ENCODE data around the gene TMEM80.

TMEM80 gene

GRCh38 chr11:699753-700152 is 4.1 kb downstream of the TMEM80 start:
- no peak for DNase-seq (ENCODE audit: low spot score)

- no peak for DNase-seq (ENCODE audit: low spot score)
Observed at GRCh38 chr11:701741-702461, 6.3 kb downstream of the TMEM80 start.

DNA sequence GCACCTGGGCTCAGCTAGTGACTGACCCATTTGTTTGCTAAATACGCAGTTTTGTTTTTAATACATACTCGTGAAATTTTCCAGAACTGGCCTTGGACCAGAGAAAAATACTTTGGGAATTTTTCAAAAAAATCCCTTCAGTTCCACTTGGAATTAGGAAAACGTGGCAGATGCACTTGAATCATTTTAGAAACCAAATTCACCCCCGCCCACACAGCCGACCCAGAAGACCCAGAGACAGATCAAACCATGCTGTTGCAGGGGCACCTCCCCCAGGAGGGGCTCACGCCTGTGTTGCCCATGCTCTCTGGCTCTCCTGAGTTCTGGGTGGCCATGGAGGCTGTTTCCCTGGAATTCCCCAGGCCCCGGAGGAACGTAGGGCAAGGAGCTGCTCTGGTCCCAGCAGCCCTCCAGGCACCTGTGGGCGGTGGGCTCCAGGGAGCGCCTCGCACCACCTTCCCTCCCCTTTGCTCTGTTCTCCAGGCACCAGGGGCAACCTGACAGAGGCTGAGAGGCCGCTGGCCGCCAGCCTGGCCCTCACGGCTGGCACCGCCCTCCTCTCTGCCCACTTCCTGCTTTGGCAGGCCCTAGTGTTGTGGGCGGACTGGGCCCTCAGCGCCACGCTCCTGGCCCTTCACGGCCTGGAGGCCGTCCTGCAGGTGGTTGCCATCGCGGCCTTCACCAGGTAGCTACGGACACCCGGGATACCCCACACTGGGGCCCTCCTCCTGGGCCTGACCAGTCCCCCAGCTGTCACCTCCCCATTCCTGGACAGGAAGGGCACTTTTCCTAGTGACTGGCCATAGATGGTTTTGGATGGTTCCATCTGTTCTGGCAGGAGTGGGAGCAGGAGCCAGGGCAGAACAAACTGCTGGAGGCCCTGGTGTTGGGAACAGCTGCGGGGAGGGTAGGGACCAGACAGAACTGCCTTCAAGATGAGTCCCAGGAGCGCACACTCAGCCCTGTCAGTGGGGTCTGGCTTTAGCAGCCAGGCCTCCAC is 7.1 kb downstream of the TMEM80 start:
- DNase-seq (ENCODE audit: low spot score) = no peak

DNA sequence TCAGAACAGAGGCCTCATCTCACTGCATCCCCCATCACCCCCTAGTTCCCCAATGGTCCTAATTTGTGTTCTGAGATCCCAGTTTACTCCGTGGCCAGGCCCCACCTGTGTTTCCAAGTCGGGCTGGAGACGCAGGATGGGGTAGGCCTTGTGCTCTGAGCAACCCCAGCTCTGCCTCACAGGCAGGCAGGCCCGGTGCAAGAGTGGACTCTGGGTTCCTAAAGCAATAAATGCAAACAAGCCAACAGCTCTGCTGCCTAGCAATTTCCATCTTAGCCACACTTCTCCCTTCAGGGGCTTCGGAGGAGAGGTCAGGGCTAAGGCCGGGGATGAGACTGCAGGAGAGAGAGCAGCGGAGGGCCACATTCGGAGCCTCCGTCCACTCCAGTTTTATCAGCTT is 7.9 kb downstream of the TMEM80 start:
- no peak for DNase-seq (ENCODE audit: low spot score)

DNA sequence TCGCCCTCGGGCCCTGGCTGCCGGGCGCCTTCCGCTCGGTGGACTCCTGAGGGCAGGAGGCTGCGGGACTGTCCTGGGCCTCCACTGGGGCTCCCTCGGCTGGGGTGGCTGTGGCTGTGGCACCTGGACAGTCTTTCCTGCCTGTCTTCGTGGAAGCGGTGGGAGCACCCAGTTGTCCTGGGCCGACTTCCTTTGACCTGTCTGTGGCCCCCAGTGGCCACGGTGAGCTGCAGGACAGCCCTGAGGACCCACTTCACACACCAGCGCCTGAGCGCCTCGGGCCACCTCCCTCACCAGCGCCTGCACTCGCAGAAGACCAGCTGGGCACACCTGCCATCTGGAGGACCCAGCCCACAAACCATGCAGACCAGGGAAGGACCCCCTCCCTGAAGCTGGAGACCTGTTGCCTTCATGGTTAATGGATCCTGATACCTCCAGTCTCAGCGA is 8.6 kb downstream of the TMEM80 start:
- DNase-seq (ENCODE audit: low spot score) = no peak

DNA sequence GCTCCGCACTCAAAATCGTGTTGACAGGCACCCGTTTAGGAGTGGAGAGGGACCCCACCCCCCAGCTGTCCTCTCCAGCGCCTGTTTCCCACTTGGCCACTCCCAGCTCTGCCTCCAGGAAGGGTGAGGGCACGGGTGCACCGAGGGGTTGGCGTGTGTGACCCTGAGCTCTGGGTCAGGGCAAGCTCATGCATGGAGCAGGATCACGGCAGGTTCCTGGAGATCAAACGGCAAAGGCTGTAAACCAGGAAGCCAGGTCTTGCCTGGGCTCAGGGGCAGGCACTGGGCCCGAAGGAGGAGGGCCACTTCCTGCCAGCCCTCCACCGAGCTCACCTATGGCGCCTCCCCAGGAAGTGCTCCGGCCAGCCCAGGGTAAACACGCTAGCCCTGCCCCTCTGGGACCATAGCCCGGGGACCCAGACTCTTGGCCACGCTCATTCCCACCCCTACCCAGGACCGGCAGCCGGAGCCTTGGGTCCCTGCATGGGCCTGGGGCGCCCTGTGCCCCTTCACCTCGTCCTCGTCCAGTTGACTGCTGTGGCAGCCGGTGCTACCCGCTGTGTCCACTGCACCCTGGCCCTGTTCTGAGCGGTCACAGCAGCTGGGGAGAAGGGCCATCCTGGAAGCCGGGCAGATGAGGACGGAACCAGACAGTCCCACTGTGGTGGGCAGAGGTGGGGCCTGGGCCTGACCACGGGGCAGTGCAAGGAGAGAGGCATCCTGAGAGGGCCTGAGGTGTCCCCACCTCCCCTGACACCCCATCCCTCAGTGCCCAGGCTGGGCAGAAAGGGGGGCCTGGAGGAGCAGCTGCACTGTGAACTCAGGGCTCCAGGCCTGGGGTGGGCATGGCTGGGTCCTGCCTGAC is 9.4 kb downstream of the TMEM80 start:
- DNase-seq (ENCODE audit: low spot score) = no peak

- DNase-seq (ENCODE audit: low spot score) = no peak
Observed at GRCh38 chr11:705646-706438, 10.2 kb downstream of the TMEM80 start, which contains the start of gene EPS8L2. TSS of gene EPS8L2 (plus strand) at chr11:706231. CDS start at chr11:709408, 3,177 bp downstream.

DNA sequence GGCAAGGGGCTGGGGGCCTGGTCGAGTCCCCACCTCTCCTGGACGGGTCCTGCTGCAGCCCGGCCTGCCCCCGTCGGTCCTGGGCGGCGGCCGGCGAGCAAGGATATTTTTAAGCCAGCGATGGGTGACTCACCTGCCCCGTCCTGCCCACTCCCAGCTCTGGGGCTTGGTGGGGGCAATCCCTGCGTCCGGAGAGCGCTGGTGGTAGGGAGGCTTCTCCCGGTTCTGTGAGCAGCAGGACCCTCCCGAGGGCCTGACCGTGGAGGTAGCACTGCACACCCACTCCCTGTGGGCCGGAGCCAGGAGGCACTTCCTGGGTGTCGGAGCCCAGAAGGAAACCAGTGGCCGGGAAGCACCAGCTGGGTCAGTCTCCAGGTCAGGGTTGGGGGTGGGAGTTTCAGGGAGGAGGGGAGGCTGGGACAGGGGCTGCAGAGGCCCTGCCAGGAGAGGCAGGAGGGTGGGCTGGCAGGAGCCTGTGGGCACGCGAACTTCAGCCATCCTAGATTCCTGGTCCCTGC is 10.9 kb downstream of the TMEM80 start:
- no peak for DNase-seq (ENCODE audit: low spot score)

DNA sequence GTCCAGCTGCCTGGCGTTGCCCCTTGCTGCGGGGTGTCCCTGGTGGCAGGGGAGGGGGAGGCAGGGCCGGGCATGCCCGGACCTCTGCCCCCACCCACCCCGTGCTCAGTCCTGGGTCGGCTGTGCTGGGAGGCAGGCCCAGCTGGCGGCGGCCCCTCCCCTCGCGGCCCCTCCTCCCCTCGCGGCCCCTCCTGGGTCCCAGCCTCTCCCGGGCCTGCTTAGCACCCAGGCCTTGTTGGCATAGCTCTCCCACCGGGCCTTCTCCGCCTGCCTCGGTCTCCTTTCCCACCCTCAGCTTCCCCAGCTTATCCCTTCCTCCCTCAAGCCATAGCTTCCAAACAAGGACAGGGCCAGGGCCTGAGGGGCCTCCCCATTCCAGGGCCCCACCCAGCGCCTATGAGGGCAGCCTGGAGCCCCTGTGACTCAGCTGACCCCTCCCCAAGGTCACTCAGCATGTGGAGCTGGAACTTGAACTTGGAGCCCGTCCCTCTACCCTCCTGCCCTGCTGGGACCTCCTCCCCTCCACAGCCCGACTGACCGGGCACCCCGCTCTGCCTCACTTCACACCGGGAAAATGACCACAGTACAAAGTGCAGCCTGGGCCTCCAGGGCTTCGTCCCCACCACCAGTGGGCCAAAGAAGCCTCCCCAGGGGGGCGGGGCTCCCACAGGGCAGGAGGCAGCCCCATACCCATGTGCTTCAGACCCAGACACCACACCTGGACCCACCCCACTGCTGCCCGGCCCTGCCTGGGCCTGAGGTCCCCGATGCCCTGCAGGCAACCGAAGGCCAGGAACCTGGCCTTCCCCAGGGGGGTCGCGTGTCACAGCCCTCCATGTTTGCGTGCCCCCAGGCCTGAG is 11.6 kb downstream of the TMEM80 start:
- no peak for DNase-seq (ENCODE audit: low spot score)

DNA sequence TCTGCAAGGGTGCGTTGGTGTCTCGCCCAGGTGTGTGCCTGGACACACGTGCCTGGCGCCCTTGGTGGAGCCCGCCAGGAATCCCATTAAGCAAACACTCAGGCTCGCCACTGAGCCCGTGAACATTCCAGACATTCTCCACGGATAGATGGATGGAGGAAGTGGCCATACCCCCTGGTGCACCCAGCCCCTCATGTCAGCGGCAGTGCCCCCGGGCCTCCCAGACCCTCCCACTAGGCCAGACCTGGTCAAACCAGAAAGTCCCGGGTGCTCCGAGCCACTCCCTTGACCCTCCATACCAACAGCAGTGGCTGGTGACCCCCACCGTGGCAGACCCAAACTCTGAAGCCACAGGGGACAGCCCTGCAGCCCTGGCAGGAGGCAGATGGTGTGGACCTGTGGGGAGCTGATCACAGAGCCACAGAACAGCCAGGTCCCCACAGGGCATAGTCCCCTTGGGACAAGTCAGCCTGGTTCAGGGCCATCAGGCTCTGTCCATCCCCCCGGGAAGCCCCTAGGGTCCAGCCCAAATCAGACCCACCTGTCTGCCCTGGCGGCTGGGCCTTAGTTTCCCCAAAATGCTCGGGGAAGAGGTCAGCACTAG is 12.3 kb downstream of the TMEM80 start:
- no peak for DNase-seq (ENCODE audit: low spot score)

GRCh38 chr11:708511-708910 is 12.9 kb downstream of the TMEM80 start:
- no peak for DNase-seq (ENCODE audit: low spot score)

DNA sequence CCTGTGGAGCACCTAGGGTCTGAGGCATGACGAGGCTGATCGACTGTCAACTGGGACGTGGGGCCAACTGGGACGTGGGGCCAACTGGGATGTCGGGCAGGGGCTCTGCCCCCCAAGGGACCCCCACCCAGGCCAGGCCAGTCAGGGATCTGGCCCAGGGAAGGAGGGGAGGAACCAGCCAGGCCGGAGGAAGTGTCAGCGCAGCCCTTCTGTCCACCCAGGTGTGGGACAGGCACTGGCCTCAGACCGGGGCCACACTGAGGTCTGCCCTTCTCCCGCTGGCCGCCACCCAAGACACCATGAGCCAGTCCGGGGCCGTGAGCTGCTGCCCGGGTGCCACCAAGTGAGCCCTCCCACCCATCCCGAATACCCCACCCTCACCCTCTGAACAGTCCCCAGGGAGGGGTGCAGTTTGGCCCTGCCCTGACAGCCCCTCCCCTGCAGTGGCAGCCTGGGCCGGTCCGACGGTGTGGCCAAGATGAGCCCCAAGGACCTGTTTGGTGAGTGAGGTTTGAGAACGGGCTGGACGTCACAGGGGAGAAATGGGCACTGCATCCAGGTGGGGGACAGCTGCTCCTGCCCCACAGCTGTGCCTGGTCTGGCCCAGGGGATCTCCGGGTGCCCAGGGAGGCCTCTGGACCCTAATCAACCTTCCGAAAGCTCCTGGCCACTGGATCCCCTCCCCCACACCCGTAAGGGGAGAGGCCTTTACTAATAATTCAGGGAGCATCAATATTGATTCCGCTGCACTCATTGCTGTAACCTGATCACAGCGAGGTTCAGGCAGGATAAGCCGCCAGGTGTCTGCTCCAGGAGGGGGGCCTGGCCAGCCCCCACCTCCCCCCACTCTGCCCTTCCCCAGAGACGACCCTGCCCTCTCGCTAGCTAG is 13.7 kb downstream of the TMEM80 start:
- no peak for DNase-seq (ENCODE audit: low spot score)

- no peak for DNase-seq (ENCODE audit: low spot score)
Observed at GRCh38 chr11:714436-714835, 18.8 kb downstream of the TMEM80 start.

DNA sequence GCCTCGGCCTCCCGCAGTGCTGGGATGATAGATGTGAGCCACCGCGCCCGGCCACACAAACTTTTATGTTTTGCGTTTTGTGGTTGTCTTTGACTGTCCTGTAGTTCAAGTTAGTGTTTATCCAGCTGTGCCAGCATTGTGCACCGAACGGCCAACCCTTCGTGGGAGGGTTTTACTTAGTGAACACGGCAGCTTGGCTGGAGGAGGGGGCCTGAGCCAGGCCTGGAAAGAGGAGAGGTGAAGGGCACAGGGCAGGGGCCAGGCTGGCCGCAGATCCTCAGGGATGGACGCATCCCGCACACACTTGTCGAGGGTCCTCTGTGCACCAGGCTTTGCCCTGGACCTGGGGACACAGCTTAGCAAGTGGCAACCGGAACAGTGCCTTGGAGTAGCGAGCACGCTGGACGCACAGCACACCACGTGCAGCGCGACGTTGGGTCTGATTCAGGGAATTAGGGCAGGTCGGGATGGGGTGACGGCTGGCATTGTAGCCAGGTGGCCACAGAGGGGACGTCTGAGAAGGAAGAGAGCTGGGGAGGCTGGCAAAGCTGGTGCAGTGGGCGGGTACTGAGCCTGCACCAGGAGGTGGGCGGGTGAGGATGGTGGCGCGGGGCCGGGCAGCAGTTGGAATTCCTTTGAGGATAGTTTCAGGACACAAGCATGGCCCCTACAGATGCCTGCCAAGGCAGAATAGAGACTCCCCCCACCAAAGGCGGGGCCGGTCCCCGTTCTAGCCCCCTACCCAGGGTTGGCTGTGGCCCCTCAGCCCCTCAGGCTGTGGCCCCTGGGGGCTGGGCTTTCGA is 23.8 kb downstream of the TMEM80 start:
- no peak for DNase-seq (ENCODE audit: low spot score)

DNA sequence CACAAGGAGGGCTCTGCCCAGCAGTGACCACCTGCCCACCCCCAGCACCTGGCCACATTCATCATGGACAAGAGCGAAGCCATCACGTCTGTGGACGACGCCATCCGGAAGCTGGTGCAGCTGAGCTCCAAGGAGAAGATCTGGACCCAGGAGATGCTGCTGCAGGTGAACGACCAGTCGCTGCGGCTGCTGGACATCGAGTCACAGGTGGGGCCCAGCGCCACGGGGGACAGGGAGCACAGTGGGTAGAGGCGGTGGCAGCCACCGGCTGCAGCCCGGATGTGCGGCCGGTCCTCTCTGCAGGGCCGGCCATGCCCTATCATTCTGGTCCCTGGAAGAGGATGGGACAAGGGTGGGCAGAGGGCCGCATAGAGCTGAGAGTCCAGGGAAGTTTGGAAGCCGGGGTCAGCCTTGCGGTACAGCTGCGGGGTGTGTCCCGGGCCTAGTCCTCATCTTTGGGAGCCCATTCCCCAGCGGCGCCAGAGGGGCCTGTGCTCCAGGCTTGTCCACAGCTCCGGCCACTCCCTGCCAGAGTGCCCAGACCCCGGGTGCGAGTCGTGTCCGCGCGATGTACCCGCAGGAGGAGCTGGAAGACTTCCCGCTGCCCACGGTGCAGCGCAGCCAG is 24.5 kb downstream of the TMEM80 start:
- no peak for DNase-seq (ENCODE audit: low spot score)

DNA sequence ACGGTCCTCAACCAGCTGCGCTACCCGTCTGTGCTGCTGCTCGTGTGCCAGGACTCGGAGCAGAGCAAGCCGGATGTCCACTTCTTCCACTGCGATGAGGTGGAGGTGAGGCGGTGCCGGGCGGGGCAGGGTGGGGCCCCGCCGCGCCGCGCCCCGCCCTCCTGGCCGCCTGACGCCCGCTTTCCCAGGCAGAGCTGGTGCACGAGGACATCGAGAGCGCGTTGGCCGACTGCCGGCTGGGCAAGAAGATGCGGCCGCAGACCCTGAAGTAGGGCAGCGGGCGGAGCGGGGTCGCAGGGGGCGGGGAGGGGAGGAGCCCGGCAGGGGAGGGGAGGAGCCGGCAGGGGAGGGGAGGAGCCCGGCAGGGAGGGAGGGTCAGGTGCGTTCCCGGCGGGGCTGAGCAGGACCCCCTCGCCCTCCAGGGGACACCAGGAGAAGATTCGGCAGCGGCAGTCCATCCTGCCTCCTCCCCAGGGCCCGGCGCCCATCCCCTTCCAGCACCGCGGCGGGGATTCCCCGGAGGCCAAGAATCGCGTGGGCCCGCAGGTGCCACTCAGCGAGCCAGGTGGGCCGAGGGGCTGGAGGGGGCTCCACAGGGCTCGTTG is 25.1 kb downstream of the TMEM80 start:
- DNase-seq (ENCODE audit: low spot score) = no peak

DNA sequence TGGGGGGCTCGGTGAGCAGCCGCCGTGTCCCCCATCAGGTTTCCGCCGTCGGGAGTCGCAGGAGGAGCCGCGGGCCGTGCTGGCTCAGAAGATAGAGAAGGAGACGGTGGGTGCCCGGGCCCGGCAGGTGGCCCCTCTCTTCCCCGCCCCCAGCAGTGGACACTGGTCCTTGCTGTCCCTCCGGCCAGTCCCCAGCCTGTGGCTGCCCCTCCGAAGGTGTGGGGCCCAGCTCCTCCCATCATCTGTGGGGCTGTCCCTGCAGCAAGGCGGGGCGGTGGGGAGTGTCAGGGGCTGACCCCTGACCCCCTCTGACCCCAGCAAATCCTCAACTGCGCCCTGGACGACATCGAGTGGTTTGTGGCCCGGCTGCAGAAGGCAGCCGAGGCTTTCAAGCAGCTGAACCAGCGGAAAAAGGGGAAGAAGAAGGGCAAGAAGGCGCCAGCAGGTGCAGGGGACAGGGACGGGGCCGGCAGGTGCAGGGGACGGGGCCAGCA is 25.7 kb downstream of the TMEM80 start:
- DNase-seq (ENCODE audit: low spot score) = no peak

Measured in CD4-positive, alpha-beta T cell treated with Interleukin-6 at 100 ng/mL for 8 hours (primary cell).